ENCODE data around the gene CCDC6.

- TF ChIP-seq SP1 (IDR thresholded peaks at IDR 0.05) (no peak), ZNF384 (IDR thresholded peaks at IDR 0.05) (no peak), TARDBP (IDR thresholded peaks at IDR 0.05) (no peak), SUZ12 (IDR thresholded peaks at IDR 0.05) (no peak), L3MBTL2 (conservative IDR thresholded peaks at IDR 0.05) (no peak), BHLHE40 (IDR thresholded peaks at IDR 0.05; ENCODE audit: borderline replicate concordance) (no peak), ELF4 (IDR thresholded peaks at IDR 0.05) (no peak), CTBP1 (IDR thresholded peaks at IDR 0.05; ENCODE audit: borderline replicate concordance) (no peak), FOXM1 (IDR thresholded peaks at IDR 0.05; ENCODE audit: borderline replicate concordance) (no peak), FOXA1 (IDR thresholded peaks at IDR 0.05) (no peak), FOXK2 (IDR thresholded peaks at IDR 0.05) (no peak), LEF1 (IDR thresholded peaks at IDR 0.05; ENCODE audit: borderline replicate concordance) (no peak)
These were observed 16.6 kb upstream of the CCDC6 start for GRCh38 chr10:59922907-59923306.

Measured in HEK293T (cell line).